ENCODE measurements around the gene PLPP2.
"Not testable (repeated sequence)": the region's sequence is repeated elsewhere in the genome, so short reads cannot be mapped to it uniquely, and the experiment has no call there.

PLPP2 gene

GRCh38 chr19:292281-292884 lies 1.2 kb upstream of the PLPP2 start:
- no peak for DNase-seq

GRCh38 chr19:291561-292280 lies 518 bp upstream of the PLPP2 start:
- no peak for DNase-seq

GRCh38 chr19:290372-291005 lies 714 bp downstream of the PLPP2 start:
- DNase-seq: no peak

GRCh38 chr19:289651-290371 lies 1.4 kb downstream of the PLPP2 start:
- DNase-seq: no peak

GRCh38 chr19:288911-289310 lies 2.3 kb downstream of the PLPP2 start:
- DNase-seq: no peak

- no peak for DNase-seq
Measured at GRCh38 chr19:287381-287871, 3.8 kb downstream of the PLPP2 start.

- no peak for DNase-seq
Measured at GRCh38 chr19:283395-283794, 7.8 kb downstream of the PLPP2 start.

GRCh38 chr19:282501-282900 lies 8.7 kb downstream of the PLPP2 start:
- no peak for DNase-seq

GRCh38 chr19:281992-282391 lies 9.2 kb downstream of the PLPP2 start:
- no peak for DNase-seq

- DNase-seq: no peak
Measured at GRCh38 chr19:281156-281853, 9.9 kb downstream of the PLPP2 start.

- no peak for DNase-seq
Measured at GRCh38 chr19:280541-281009, 10.6 kb downstream of the PLPP2 start.

- no peak for DNase-seq
Measured at GRCh38 chr19:279656-280055, 11.5 kb downstream of the PLPP2 start.

GRCh38 chr19:279231-279630 lies 12.0 kb downstream of the PLPP2 start:
- DNase-seq: no peak

- no peak for DNase-seq
Measured at GRCh38 chr19:277581-278165, 13.5 kb downstream of the PLPP2 start.

GRCh38 chr19:277131-277530 lies 14.1 kb downstream of the PLPP2 start:
- no peak for DNase-seq

GRCh38 chr19:275958-276646 lies 15.1 kb downstream of the PLPP2 start:
- no peak for DNase-seq

- no peak for DNase-seq
Measured at GRCh38 chr19:275000-275399, 16.2 kb downstream of the PLPP2 start.

- DNase-seq: no peak
Measured at GRCh38 chr19:273393-273792, 17.8 kb downstream of the PLPP2 start.

- DNase-seq: no peak
Measured at GRCh38 chr19:271856-272255, 19.3 kb downstream of the PLPP2 start.

GRCh38 chr19:270766-271318 lies 20.4 kb downstream of the PLPP2 start:
- not testable (repeated sequence) for DNase-seq

- DNase-seq: no peak
Measured at GRCh38 chr19:269241-269640, 22.0 kb downstream of the PLPP2 start.
